Heart left ventricle (tissue), 13 donors: ENCODE results near the gene CLGN.

Experiments
- CTCF ChIP-seq, 12 donors: fragments of 200-600 bp; sonication (generic) in 4 of 12; IDR thresholded peaks; one replicate each; pipeline versions ENCODE4 v1.5.0 to v1.8.0; 2018 to 2022; ENCODE audit warnings: antibody characterized with exemption in 12 of 12, mild to moderate bottlenecking in 5 of 12
- POLR2A ChIP-seq, 2 donors: fragments of 450-650 bp; IDR thresholded peaks; one replicate each; pipeline ENCODE4 v1.6.1; 2017; ENCODE audit warnings: antibody characterized with exemption in 2 of 2, mild to moderate bottlenecking in 2 of 2, moderate library complexity in 2 of 2
- donor health status: ischemic (EF 13 %, LVEDD 7.1; RV severe dilation, severe dysfunction).
- donor health status: DM: no; HTN: yes; CAD: no.
- donor health status: DM: no; HTN: no; CAD: no.
- donor health status: ischemic (EF 25% LVEDD 6.9; RV normal size, moderate dysfunction).
- donor health status: ischemic (EF 25% LVEDD 5.7; RV mildly dilated, moderate dysfunction).
- donor health status: ischemic (EF 35%, LVEDD 5.7; RV mildly dilated, moderate dysfunction).
- donor health status: nonischemic (EF 11% LVEDD 7.7; RV severe dilation, severe dysfunction).
- donor health status: DM: yes; HTN: yes; CAD: no.
- donor health status: PGD.
- donor health status: ischemic (EF 29% LVEDD 5.4; RV normal size, mild dysfunction).
- donor health status: nonischemic (EF 23%, LVEDD 6.1; RV moderate dilation, normal function).

DNA sequence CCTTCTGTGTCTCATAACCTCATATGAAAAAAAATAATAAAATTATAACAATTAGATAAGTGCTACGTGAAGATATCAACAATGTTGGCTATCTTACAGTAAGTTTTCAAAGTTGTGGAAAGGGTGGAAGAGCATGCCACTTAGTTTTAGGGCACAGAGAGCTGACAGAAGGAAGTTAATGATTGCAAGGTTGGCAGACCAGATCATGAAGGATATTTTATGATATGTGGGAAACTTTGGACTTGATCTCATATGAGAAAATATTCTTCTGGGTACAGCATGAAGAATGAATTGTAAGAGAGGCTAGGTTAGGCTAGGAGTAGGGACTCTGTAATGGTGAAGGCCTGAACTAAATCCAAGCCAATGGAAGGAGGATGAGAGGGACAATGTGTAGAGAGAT is 36.2 kb upstream of the CLGN start:
- TF ChIP-seq POLR2A (IDR thresholded peaks at IDR 0.05), result no peak
- no peak for TF ChIP-seq CTCF (IDR thresholded peaks at IDR 0.05)
